BE2C (cell line): ENCODE measurements around the gene PAPPA2.

Source experiments
- DNase-seq: peaks from one replicate; pipeline ENCODE4 v3.0.0-alpha.2; 2020
- H3K27me3 ChIP-seq: fragments of 250-450 bp; sonication (Bioruptor Pico); 2 replicates; pipeline ENCODE4 v1.5.1; 2020; ENCODE audit warnings: mild to moderate bottlenecking
- H3K36me3 ChIP-seq: fragments of 250-450 bp; sonication (Bioruptor Pico); 2 replicates; pipeline ENCODE4 v1.5.1; 2020; ENCODE audit warnings: mild to moderate bottlenecking
- H3K4me1 ChIP-seq: fragments of 250-450 bp; sonication (Bioruptor Pico); 2 replicates; pipeline ENCODE4 v1.5.1; 2020
- H3K4me3 ChIP-seq: 2 replicates; pipeline ENCODE4 v1.5.1; 2011; ENCODE audit warnings: low read depth, low read length
- H3K9me3 ChIP-seq: fragments of 250-450 bp; sonication (Bioruptor Pico); 2 replicates; pipeline ENCODE4 v1.5.1; 2020
- CTCF ChIP-seq: IDR thresholded peaks from 2 replicates; pipeline ENCODE4 v1.5.1; 2012; ENCODE audit warnings: mild to moderate bottlenecking, low read depth, low read length

Gene PAPPA2

GRCh38 chr1:176826265-176826664 lies 363.3 kb downstream of the PAPPA2 start:
- TF ChIP-seq CTCF, result no peak
- H3K9me3 ChIP-seq, result no peaks in the 10 kb centered on the region
- H3K27me3 ChIP-seq, result no peaks in the 10 kb centered on the region
- H3K36me3 ChIP-seq, result no peaks in the 10 kb centered on the region
- no peak for DNase-seq
- no peak overlapping the region for H3K4me3 ChIP-seq
- H3K4me1 ChIP-seq, result no peaks in the 10 kb centered on the region

GRCh38 chr1:176829261-176829660 lies 366.3 kb downstream of the PAPPA2 start:
- no peak for DNase-seq
- no peak overlapping the region for H3K4me3 ChIP-seq
- no peaks in the 10 kb centered on the region for H3K27me3 ChIP-seq
- H3K4me1 ChIP-seq, result no peaks in the 10 kb centered on the region
- no peaks in the 10 kb centered on the region for H3K9me3 ChIP-seq
- TF ChIP-seq CTCF, result no peak
- no peaks in the 10 kb centered on the region for H3K36me3 ChIP-seq

GRCh38 chr1:176831150-176831549 lies 368.2 kb downstream of the PAPPA2 start:
- Histone ChIP-seq H3K4me3 (no peak overlapping the region), H3K36me3 (no peaks in the 10 kb centered on the region), H3K4me1 (no peaks in the 10 kb centered on the region), H3K27me3 (no peaks in the 10 kb centered on the region), H3K9me3 (no peaks in the 10 kb centered on the region)
- no peak for DNase-seq
- TF ChIP-seq CTCF, result no peak

GRCh38 chr1:176837708-176838107 lies 374.7 kb downstream of the PAPPA2 start:
- no peak for DNase-seq
- Histone ChIP-seq H3K9me3 (no peaks in the 10 kb centered on the region), H3K4me3 (no peak overlapping the region), H3K36me3 (no peaks in the 10 kb centered on the region), H3K4me1 (peaks cover 3% of the 10 kb centered on the region; the same call in 1 of the 2 replicates), H3K27me3 (no peaks in the 10 kb centered on the region)
- TF ChIP-seq CTCF, result no peak

GRCh38 chr1:176838276-176838995 lies 375.5 kb downstream of the PAPPA2 start:
- H3K9me3 ChIP-seq, result no peaks in the 10 kb centered on the region
- peaks cover 3% of the 10 kb centered on the region; the same call in 1 of the 2 replicates for H3K4me1 ChIP-seq
- no peaks in the 10 kb centered on the region for H3K36me3 ChIP-seq
- no peaks in the 10 kb centered on the region for H3K27me3 ChIP-seq
- no peak for TF ChIP-seq CTCF
- DNase-seq, result no peak
- H3K4me3 ChIP-seq, result no peak overlapping the region

- DNase-seq, result no peak
- TF ChIP-seq CTCF, result no peak
- H3K9me3 ChIP-seq, result no peaks in the 10 kb centered on the region
- no peaks in the 10 kb centered on the region for H3K36me3 ChIP-seq
- H3K4me3 ChIP-seq, result no peak overlapping the region
- peaks cover 3% of the 10 kb centered on the region; the same call in 1 of the 2 replicates for H3K4me1 ChIP-seq
- no peaks in the 10 kb centered on the region for H3K27me3 ChIP-seq
Observed at GRCh38 chr1:176839216-176839615, 376.2 kb downstream of the PAPPA2 start.
